ENCODE measurements around the gene OR52I2. TPM values are rescaled to one million over a fixed set of nuclear protein-coding genes. Genes with fewer than 3 reads are reported as not detected.

The OR52I2 gene
- total RNA-seq, 1 donor from 2014 or later, result not detected

- Mint-ChIP-seq H3K27me3 (peaks cover 10% of the 10 kb centered on the region), H3K27ac (no peak overlapping the region), H3K4me3 (ENCODE audit: low read depth) (no peak overlapping the region), H3K4me1 (ENCODE audit: low read depth) (no peaks in the 10 kb centered on the region), H3K9me3 (ENCODE audit: low read depth) (peaks cover 4% of the 10 kb centered on the region), H3K36me3 (ENCODE audit: insufficient read depth) (no peaks in the 10 kb centered on the region)
- no peak for TF ChIP-seq CTCF (IDR thresholded peaks at IDR 0.05; ENCODE audit: unreplicated experiment)
- DNase-seq (ENCODE audit: low spot score, unreplicated experiment), result no peak
Measured at GRCh38 chr11:4546878-4547277, 34.7 kb upstream of the OR52I2 start.

GRCh38 chr11:4547416-4547815, 34.1 kb upstream of the OR52I2 start:
- DNase-seq (ENCODE audit: low spot score, unreplicated experiment), result no peak
- H3K36me3 Mint-ChIP-seq (ENCODE audit: insufficient read depth), result no peaks in the 10 kb centered on the region
- H3K4me1 Mint-ChIP-seq (ENCODE audit: low read depth), result no peaks in the 10 kb centered on the region
- no peak overlapping the region for H3K27ac Mint-ChIP-seq
- no peak overlapping the region for H3K4me3 Mint-ChIP-seq (ENCODE audit: low read depth)
- peaks cover 4% of the 10 kb centered on the region for H3K9me3 Mint-ChIP-seq (ENCODE audit: low read depth)
- TF ChIP-seq CTCF (IDR thresholded peaks at IDR 0.05; ENCODE audit: unreplicated experiment), result no peak
- H3K27me3 Mint-ChIP-seq, result peaks cover 5% of the 10 kb centered on the region

- DNase-seq (ENCODE audit: low spot score, unreplicated experiment), result no peak
- Mint-ChIP-seq H3K9me3 (ENCODE audit: low read depth) (peaks cover 8% of the 10 kb centered on the region), H3K27ac (no peak overlapping the region), H3K27me3 (no peaks in the 10 kb centered on the region), H3K4me1 (ENCODE audit: low read depth) (no peaks in the 10 kb centered on the region), H3K4me3 (ENCODE audit: low read depth) (no peak overlapping the region), H3K36me3 (ENCODE audit: insufficient read depth) (no peaks in the 10 kb centered on the region)
- peak; percentile 40 for TF ChIP-seq CTCF (IDR thresholded peaks at IDR 0.05; ENCODE audit: unreplicated experiment)
Measured at GRCh38 chr11:4551346-4551979, 30.1 kb upstream of the OR52I2 start.

GRCh38 chr11:4559527-4560440, 21.8 kb upstream of the OR52I2 start:
- DNase-seq (ENCODE audit: low spot score, unreplicated experiment), result no peak
- H3K27me3 Mint-ChIP-seq, result no peaks in the 10 kb centered on the region
- TF ChIP-seq CTCF (IDR thresholded peaks at IDR 0.05; ENCODE audit: unreplicated experiment), result no peak
- peaks cover 22% of the 10 kb centered on the region for H3K4me1 Mint-ChIP-seq (ENCODE audit: low read depth)
- peak overlapping the region; percentile 63 for H3K27ac Mint-ChIP-seq
- H3K9me3 Mint-ChIP-seq (ENCODE audit: low read depth), result peaks cover 16% of the 10 kb centered on the region
- peaks cover 3% of the 10 kb centered on the region for H3K36me3 Mint-ChIP-seq (ENCODE audit: insufficient read depth)
- H3K4me3 Mint-ChIP-seq (ENCODE audit: low read depth), result no peak overlapping the region

GRCh38 chr11:4560467-4560866, 21.1 kb upstream of the OR52I2 start:
- H3K4me3 Mint-ChIP-seq (ENCODE audit: low read depth), result no peak overlapping the region
- peak overlapping the region; percentile 11 for H3K27ac Mint-ChIP-seq
- H3K9me3 Mint-ChIP-seq (ENCODE audit: low read depth), result peaks cover 16% of the 10 kb centered on the region
- H3K27me3 Mint-ChIP-seq, result no peaks in the 10 kb centered on the region
- TF ChIP-seq CTCF (IDR thresholded peaks at IDR 0.05; ENCODE audit: unreplicated experiment), result no peak
- peaks cover 22% of the 10 kb centered on the region for H3K4me1 Mint-ChIP-seq (ENCODE audit: low read depth)
- DNase-seq (ENCODE audit: low spot score, unreplicated experiment), result no peak
- H3K36me3 Mint-ChIP-seq (ENCODE audit: insufficient read depth), result peaks cover 3% of the 10 kb centered on the region

All from progenitor cell of endocrine pancreas (in vitro differentiated cells).